MCF 10A (cell line): ENCODE measurements around the gene ZNF888. TPM values are rescaled to one million over a fixed set of nuclear protein-coding genes. Genes with fewer than 3 reads are reported as not detected.
A peak's percentile ranks its signal among the peaks of the same experiment; 100 is the strongest.

ENCODE experiments used
- BruUV-seq: library from RNA; stranded (reverse); fragments of 400-500 nt; replicated peaks from 2 replicates; lab custom pipeline; 2021; lab: Mats Ljungman, UMichigan
- CTCF ChIA-PET: fragments of 300-600 bp; sonication (Branson Sonifier 250); formaldehyde crosslinking; extraction: SDS; loops from one replicate; lab custom pipeline; 2021; ENCODE audit warnings: antibody characterized with exemption, inconsistent platforms; lab: Yijun Ruan, JAX
- POLR2A ChIA-PET: fragments of 300-600, 350-650 bp; sonication (Branson Sonifier 250); formaldehyde crosslinking; extraction: SDS; loops from one replicate; lab custom pipeline; 2020; ENCODE audit warnings: antibody characterized with exemption, inconsistent platforms; lab: Yijun Ruan, JAX
- DNase-seq: peaks from one replicate; pipeline ENCODE4 v3.0.0-alpha.2; 2018; ENCODE audit not compliant: unreplicated experiment
- H3K27ac Mint-ChIP-seq: one replicate; pipeline ENCODE4 v1.8.0; 2022; ENCODE audit warnings: mild to moderate bottlenecking, low read depth, mixed read lengths; ENCODE audit not compliant: unreplicated experiment
- H3K27me3 Mint-ChIP-seq: one replicate; pipeline ENCODE4 v1.8.0; 2022; ENCODE audit warnings: mixed read lengths; ENCODE audit not compliant: insufficient read depth, unreplicated experiment
- H3K36me3 Mint-ChIP-seq: one replicate; pipeline ENCODE4 v1.8.0; 2022; ENCODE audit warnings: mild to moderate bottlenecking, moderate library complexity, mixed read lengths; ENCODE audit not compliant: insufficient read depth, unreplicated experiment
- H3K4me1 Mint-ChIP-seq: one replicate; pipeline ENCODE4 v1.8.0; 2022; ENCODE audit warnings: mixed read lengths; ENCODE audit not compliant: insufficient read depth, unreplicated experiment
- H3K4me3 Mint-ChIP-seq: one replicate; pipeline ENCODE4 v1.8.0; 2022; ENCODE audit warnings: mild to moderate bottlenecking, moderate library complexity, mixed read lengths; ENCODE audit not compliant: unreplicated experiment
- H3K9me3 Mint-ChIP-seq: one replicate; pipeline ENCODE4 v1.8.0; 2022; ENCODE audit warnings: mixed read lengths; ENCODE audit not compliant: unreplicated experiment
- intact Hi-C: fragments of 100-400 bp; cut with micrococcal nuclease; formaldehyde crosslinking; loops from 2 replicates; pipeline ENCODE4 v1.14.1; 2022
- total RNA-seq: library from RNA; stranded (reverse); gene quantifications from 2 replicates; pipeline ENCODE4 v1.2.3, GENCODE V29; 2022
- TF ChIP-seq, protein P1 (sequence below): fragments of 200-600 bp; IDR thresholded peaks from one replicate; pipeline ENCODE4 v1.8.0; 2022; ENCODE audit warnings: antibody characterized with exemption, mild to moderate bottlenecking; ENCODE audit not compliant: unreplicated experiment

The ZNF888 gene
- total RNA-seq, 1 experiment from 2014 or later: 7.0 TPM

DNA sequence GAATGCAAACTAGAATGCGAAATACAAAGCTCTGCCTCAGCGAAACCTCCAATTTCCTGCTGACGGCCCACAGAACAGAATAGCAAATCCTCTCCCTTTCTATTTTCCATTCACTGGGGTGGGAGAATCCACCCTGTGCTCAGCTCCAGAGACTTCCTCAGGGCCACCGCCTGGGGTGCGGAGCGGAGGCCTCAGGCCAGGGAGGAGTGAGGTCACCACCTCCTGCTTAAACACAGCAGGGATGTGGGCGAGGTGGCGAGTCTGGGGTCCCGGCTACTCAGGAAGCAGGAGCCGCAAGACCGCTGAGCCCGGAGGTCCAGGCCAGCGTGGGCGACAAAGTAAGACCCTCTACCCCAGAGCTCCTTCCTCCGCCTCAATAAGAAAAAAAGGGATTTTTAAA lies 25.1 kb downstream of the ZNF888 start:
- H3K27me3 Mint-ChIP-seq: no peaks in the 10 kb centered on the region
- POLR2A ChIA-PET: no interaction called here

GRCh38 chr19:52897138-52897935 lies 25.9 kb downstream of the ZNF888 start, which contains the start of gene ZNF320:
Gene ZNF320 (minus strand): TSS chr19:52897635. CDS start chr19:52890255, 7,380 bp downstream.
- peak; percentile 87 for DNase-seq
- H3K4me3 Mint-ChIP-seq: peak within 1 kb of the TSS; percentile 75
- no peaks in the 10 kb centered on the region for H3K27me3 Mint-ChIP-seq
- peak within 1 kb of the TSS; percentile 69 for H3K27ac Mint-ChIP-seq
- peaks cover 13% of the 10 kb centered on the region for H3K36me3 Mint-ChIP-seq
- ChIA-PET POLR2A (interaction anchor here (0.7 kb wide), 2 partner anchors 25 to 1262 kb away, joined by 3 to 4 read pairs; partner anchors contain the start of gene LENG1), CTCF (interaction anchor here (1.5 kb wide), 1 partner anchor 13 kb away, joined by 4 read pairs; no protein-coding TSS in a partner anchor)
- TSS peak; percentile 64 for BruUV-seq
- no peaks in the 10 kb centered on the region for H3K4me1 Mint-ChIP-seq
- intact Hi-C loops: loop anchor here (1.0 kb wide), 1 partner anchor 45 kb away; no protein-coding TSS in a partner anchor
- peaks cover 20% of the 10 kb centered on the region for H3K9me3 Mint-ChIP-seq
- TF ChIP-seq, protein P1, sequence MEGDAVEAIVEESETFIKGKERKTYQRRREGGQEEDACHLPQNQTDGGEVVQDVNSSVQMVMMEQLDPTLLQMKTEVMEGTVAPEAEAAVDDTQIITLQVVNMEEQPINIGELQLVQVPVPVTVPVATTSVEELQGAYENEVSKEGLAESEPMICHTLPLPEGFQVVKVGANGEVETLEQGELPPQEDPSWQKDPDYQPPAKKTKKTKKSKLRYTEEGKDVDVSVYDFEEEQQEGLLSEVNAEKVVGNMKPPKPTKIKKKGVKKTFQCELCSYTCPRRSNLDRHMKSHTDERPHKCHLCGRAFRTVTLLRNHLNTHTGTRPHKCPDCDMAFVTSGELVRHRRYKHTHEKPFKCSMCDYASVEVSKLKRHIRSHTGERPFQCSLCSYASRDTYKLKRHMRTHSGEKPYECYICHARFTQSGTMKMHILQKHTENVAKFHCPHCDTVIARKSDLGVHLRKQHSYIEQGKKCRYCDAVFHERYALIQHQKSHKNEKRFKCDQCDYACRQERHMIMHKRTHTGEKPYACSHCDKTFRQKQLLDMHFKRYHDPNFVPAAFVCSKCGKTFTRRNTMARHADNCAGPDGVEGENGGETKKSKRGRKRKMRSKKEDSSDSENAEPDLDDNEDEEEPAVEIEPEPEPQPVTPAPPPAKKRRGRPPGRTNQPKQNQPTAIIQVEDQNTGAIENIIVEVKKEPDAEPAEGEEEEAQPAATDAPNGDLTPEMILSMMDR: no peak

More for the DNA sequence above, 25.1 kb downstream of the ZNF888 start:
- Mint-ChIP-seq H3K36me3 (peaks cover 13% of the 10 kb centered on the region), H3K4me3 (peak overlapping the region; percentile 75), H3K27ac (no peak overlapping the region), H3K9me3 (peaks cover 13% of the 10 kb centered on the region), H3K4me1 (no peaks in the 10 kb centered on the region)
- intact Hi-C loops: no loop called here
- TF ChIP-seq, protein P1: no peak
- BruUV-seq: no TSS peak
- DNase-seq: no peak
- CTCF ChIA-PET: interaction anchor here (0.6 to 1.5 kb wide), 2 partner anchors 13 to 27 kb away, joined by 3 to 4 read pairs; no protein-coding TSS in a partner anchor

- Mint-ChIP-seq H3K4me3 (peak overlapping the region; percentile 75), H3K9me3 (peaks cover 20% of the 10 kb centered on the region), H3K27me3 (no peaks in the 10 kb centered on the region), H3K27ac (peak overlapping the region; percentile 69), H3K4me1 (no peaks in the 10 kb centered on the region), H3K36me3 (peaks cover 21% of the 10 kb centered on the region)
- peak; percentile 12 for DNase-seq
- POLR2A ChIA-PET: interaction anchor here (0.7 to 1.5 kb wide), 4 partner anchors 26 to 1263 kb away, joined by 3 to 5 read pairs (median 4); partner anchors contain the start of genes LENG1 and ZNF816
- TF ChIP-seq, protein P1: no peak
- no TSS peak for BruUV-seq
- CTCF ChIA-PET: interaction anchor here (0.6 to 0.7 kb wide), 2 partner anchors 660 to 976 kb away, joined by 3 to 4 read pairs; no protein-coding TSS in a partner anchor
- intact Hi-C loops: loop anchor here (1.0 kb wide), 1 partner anchor 46 kb away; no protein-coding TSS in a partner anchor
Observed at GRCh38 chr19:52896431-52897137, 26.6 kb downstream of the ZNF888 start.
